A549 (cell line): ENCODE data around the gene SPATA4.
"Not testable (repeated sequence)": the region's sequence is repeated elsewhere in the genome, so short reads cannot be mapped to it uniquely, and the experiment has no call there.

Experiments used
- CEBPB ChIP-seq, 2 experiments: fragments of >200 bp in 1 of 2; sonication (Bioruptor Twin) in 1 of 2; formaldehyde crosslinking in 1 of 2; IDR thresholded peaks; 2 replicates each; pipeline ENCODE4 v1.6.1; 2012 to 2016
- CHD2 ChIP-seq: fragments of 150-350 bp; IDR thresholded peaks from 2 replicates; pipeline ENCODE4 v1.6.1; 2014; ENCODE audit warnings: low read length; ENCODE audit not compliant: partially characterized antibody
- EP300 ChIP-seq, 2 experiments: fragments of >200 bp; sonication (Bioruptor Twin); formaldehyde crosslinking; IDR thresholded peaks; 2 replicates in 1 of 2; 3 replicates in 1 of 2; pipeline ENCODE4 v1.6.1; 2016 to 2017
- HDAC2 ChIP-seq: fragments of 200-600 bp; sonication (generic); IDR thresholded peaks from 2 replicates; pipeline ENCODE4 v1.6.1; 2016
- TF ChIP-seq, protein P1 (sequence below): fragments of >200 bp; sonication (Bioruptor Twin); formaldehyde crosslinking; IDR thresholded peaks from 3 replicates; pipeline ENCODE4 v1.5.1; 2016

DNA sequence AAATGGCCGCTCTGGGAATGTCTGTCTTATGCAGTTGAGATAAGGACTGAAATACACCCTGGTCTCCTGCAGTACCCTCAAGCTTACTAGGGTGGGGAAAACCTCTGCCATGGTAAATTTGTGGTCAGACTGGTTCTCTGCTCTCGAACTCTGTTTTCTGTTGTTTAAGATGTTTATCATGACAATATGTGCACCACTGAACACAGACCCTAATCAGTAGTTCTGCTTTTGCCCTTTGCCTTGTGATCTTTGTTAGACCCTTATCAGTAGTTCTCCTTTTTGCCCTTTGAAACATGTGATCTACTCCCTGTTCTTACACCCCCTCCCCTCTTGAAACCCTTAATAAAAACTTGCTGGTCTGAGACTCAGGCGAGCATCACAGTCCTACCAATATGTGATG is 17.0 kb upstream of the SPATA4 start:
- TF ChIP-seq, protein P1, sequence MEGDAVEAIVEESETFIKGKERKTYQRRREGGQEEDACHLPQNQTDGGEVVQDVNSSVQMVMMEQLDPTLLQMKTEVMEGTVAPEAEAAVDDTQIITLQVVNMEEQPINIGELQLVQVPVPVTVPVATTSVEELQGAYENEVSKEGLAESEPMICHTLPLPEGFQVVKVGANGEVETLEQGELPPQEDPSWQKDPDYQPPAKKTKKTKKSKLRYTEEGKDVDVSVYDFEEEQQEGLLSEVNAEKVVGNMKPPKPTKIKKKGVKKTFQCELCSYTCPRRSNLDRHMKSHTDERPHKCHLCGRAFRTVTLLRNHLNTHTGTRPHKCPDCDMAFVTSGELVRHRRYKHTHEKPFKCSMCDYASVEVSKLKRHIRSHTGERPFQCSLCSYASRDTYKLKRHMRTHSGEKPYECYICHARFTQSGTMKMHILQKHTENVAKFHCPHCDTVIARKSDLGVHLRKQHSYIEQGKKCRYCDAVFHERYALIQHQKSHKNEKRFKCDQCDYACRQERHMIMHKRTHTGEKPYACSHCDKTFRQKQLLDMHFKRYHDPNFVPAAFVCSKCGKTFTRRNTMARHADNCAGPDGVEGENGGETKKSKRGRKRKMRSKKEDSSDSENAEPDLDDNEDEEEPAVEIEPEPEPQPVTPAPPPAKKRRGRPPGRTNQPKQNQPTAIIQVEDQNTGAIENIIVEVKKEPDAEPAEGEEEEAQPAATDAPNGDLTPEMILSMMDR = not testable (repeated sequence)
- not testable (repeated sequence) for TF ChIP-seq HDAC2; CHD2; EP300 (IDR thresholded peaks at IDR 0.05); CEBPB (IDR thresholded peaks at IDR 0.05)
